CD14-positive monocyte (primary cell): ENCODE data around the gene GLT6D1. TPM values are rescaled to one million over a fixed set of nuclear protein-coding genes. Genes with fewer than 3 reads are reported as not detected.

Experiments
- DNase-seq, 3 donors: peaks; one replicate each; pipeline ENCODE4 v3.0.0-alpha.2; 2011 to 2022
- H2AFZ ChIP-seq: 2 replicates; pipeline ENCODE4 v1.6.0; 2012; ENCODE audit warnings: mild to moderate bottlenecking, low read depth, low read length, inconsistent platforms; ENCODE audit not compliant: insufficient read depth, poor library complexity, severe bottlenecking
- H3K27ac ChIP-seq, 2 donors: 1 replicate in 1 of 2; 2 replicates in 1 of 2; pipeline ENCODE4 v1.5.1; 2012 to 2013; ENCODE audit warnings: low read length in 2 of 2, control low read depth in 1 of 2, inconsistent platforms in 1 of 2, low read depth in 1 of 2, mild to moderate bottlenecking in 1 of 2
- H3K27me3 ChIP-seq, 2 donors: one replicate each; pipeline versions ENCODE4 v1.6.0 to v1.6.1; 2011 to 2013; ENCODE audit warnings: low read length in 2 of 2; ENCODE audit not compliant: control insufficient read depth in 2 of 2, insufficient read depth in 2 of 2
- H3K36me3 ChIP-seq, 2 donors: replicated peaks in 1 of 2; 1 replicate in 1 of 2; 2 replicates in 1 of 2; pipeline versions ENCODE4 v1.5.1 to v1.6.1; 2012 to 2013; ENCODE audit warnings: low read length in 2 of 2, control low read depth in 1 of 2, inconsistent platforms in 1 of 2, mild to moderate bottlenecking in 1 of 2; ENCODE audit not compliant: insufficient read depth in 2 of 2, control insufficient read depth in 1 of 2
- H3K4me1 ChIP-seq, 2 donors: 1 replicate in 1 of 2; 2 replicates in 1 of 2; pipeline versions ENCODE4 v1.5.1 to v1.6.1; 2012 to 2013; ENCODE audit warnings: low read length in 2 of 2, control low read depth in 1 of 2, inconsistent platforms in 1 of 2, mild to moderate bottlenecking in 1 of 2, moderate library complexity in 1 of 2; ENCODE audit not compliant: insufficient read depth in 2 of 2, control insufficient read depth in 1 of 2
- H3K4me2 ChIP-seq: replicated peaks from 2 replicates; pipeline ENCODE3; 2012; ENCODE audit warnings: low read length, moderate library complexity, mild to moderate bottlenecking; ENCODE audit not compliant: poor library complexity, severe bottlenecking; ENCODE audit errors: extremely low read depth
- H3K4me3 ChIP-seq, 3 experiments: fragments of 200-600 bp in 1 of 3; sonication (generic) in 1 of 3; replicated peaks in 1 of 3; 1 replicate in 2 of 3; 2 replicates in 1 of 3; pipeline ENCODE4 v1.5.1; 2011 to 2013; ENCODE audit warnings: low read length in 3 of 3, mild to moderate bottlenecking in 3 of 3, control low read depth in 2 of 3, low read depth in 2 of 3, inconsistent platforms in 1 of 3, moderate library complexity in 1 of 3
- H3K79me2 ChIP-seq: 2 replicates; pipeline ENCODE4 v1.6.0; 2012; ENCODE audit warnings: mild to moderate bottlenecking, control low read depth, inconsistent platforms, low read length, moderate library complexity; ENCODE audit not compliant: insufficient read depth
- H3K9ac ChIP-seq: 2 replicates; pipeline ENCODE4 v1.6.0; 2017; ENCODE audit warnings: low read length, mild to moderate bottlenecking; ENCODE audit not compliant: insufficient read depth, poor library complexity, severe bottlenecking
- H3K9me3 ChIP-seq, 2 donors: replicated peaks in 1 of 2; 1 replicate in 1 of 2; 2 replicates in 1 of 2; pipeline versions ENCODE4 v1.5.1 to v1.6.1; 2012 to 2013; ENCODE audit warnings: low read length in 2 of 2, control low read depth in 1 of 2; ENCODE audit not compliant: control insufficient read depth in 1 of 2, insufficient read depth in 1 of 2
- H4K20me1 ChIP-seq: 2 replicates; pipeline ENCODE4 v1.6.0; 2012; ENCODE audit warnings: mild to moderate bottlenecking, low read length, control low read depth, moderate library complexity; ENCODE audit not compliant: insufficient read depth
- H3K27ac Mint-ChIP-seq, 7 donors: one replicate each; pipeline ENCODE4 v1.8.0; 2020; ENCODE audit warnings: mild to moderate bottlenecking in 7 of 7, mixed read lengths in 7 of 7, moderate library complexity in 6 of 7, inconsistent platforms in 2 of 7
- H3K27me3 Mint-ChIP-seq, 3 donors: one replicate each; pipeline ENCODE4 v1.8.0; 2021 to 2022; ENCODE audit warnings: low read depth in 3 of 3, mild to moderate bottlenecking in 3 of 3, mixed read lengths in 3 of 3, moderate library complexity in 3 of 3, inconsistent platforms in 1 of 3
- H3K36me3 Mint-ChIP-seq, 2 donors: one replicate each; pipeline ENCODE4 v1.8.0; 2020; ENCODE audit warnings: mixed read lengths in 2 of 2, inconsistent platforms in 1 of 2, mild to moderate bottlenecking in 1 of 2
- H3K4me1 Mint-ChIP-seq: one replicate; pipeline ENCODE4 v1.8.0; 2020; ENCODE audit warnings: mild to moderate bottlenecking, mixed read lengths
- H3K4me3 Mint-ChIP-seq, 2 donors: one replicate each; pipeline ENCODE4 v1.8.0; 2020; ENCODE audit warnings: mild to moderate bottlenecking in 2 of 2, mixed read lengths in 2 of 2, moderate library complexity in 1 of 2
- H3K9me3 Mint-ChIP-seq, 7 donors: one replicate each; pipeline ENCODE4 v1.8.0; 2020 to 2022; ENCODE audit warnings: mixed read lengths in 7 of 7, mild to moderate bottlenecking in 6 of 7, moderate library complexity in 6 of 7, inconsistent platforms in 2 of 7
- CTCF ChIP-seq: fragments of 200-600 bp; IDR thresholded peaks from one replicate; pipeline ENCODE4 v1.8.0; 2022; ENCODE audit warnings: antibody characterized with exemption, mild to moderate bottlenecking
- WGBS: methylation state at CpG from one replicate; pipeline ENCODE4 v1.1.5; 2013; ENCODE audit warnings: missing lambda C conversion rate; ENCODE audit not compliant: insufficient coverage; 5-methylcytosine and 5-hydroxymethylcytosine counted together
- intact Hi-C, 2 donors: fragments of 100-400 bp; cut with micrococcal nuclease; formaldehyde crosslinking; loops; one replicate each; pipeline versions ENCODE4 v1.15.0 to v1.15.1; 2023
- polyA plus RNA-seq, 3 donors: library from polyadenylated mRNA; depleted of rRNA in 1 of 3; unstranded in 2 of 3; stranded (reverse) in 1 of 3; fragments of 300-500 nt in 2 of 3; fragments of >200 nt in 1 of 3; fragmentation: Illumina TruSeq in 2 of 3; gene quantifications; 1 replicate in 2 of 3; 2 replicates in 1 of 3; pipeline ENCODE4 v1.2.3, GENCODE V29; 2012 to 2021

Gene GLT6D1
- polyA plus RNA-seq, 3 donors, result not detected

- Mint-ChIP-seq H3K27ac (no peak overlapping the region), H3K27me3 (peaks cover 2 to 7% (median 3%) of the 10 kb centered on the region in 3 donors), H3K4me1 (no peaks in the 10 kb centered on the region), H3K4me3 (no peak overlapping the region), H3K36me3 (no peaks in the 10 kb centered on the region), H3K9me3 (peaks cover 0 to 3% (median 2%) of the 10 kb centered on the region in 7 donors)
- Histone ChIP-seq H3K9ac (no peak overlapping the region), H3K4me2 (no peak overlapping the region), H3K27ac (no peak overlapping the region), H3K4me1 (no peaks in the 10 kb centered on the region), H3K79me2 (no peaks in the 10 kb centered on the region), H3K36me3 (no peaks in the 10 kb centered on the region), H2AFZ (no peak overlapping the region), H3K4me3 (no peak overlapping the region), H3K27me3 (no peaks in the 10 kb centered on the region), H3K9me3 (no peaks in the 10 kb centered on the region), H4K20me1 (no peaks in the 10 kb centered on the region)
- DNase-seq, result no peak
- WGBS, result 90% methylated on average over 19 of the region's 22 CpGs
- TF ChIP-seq CTCF, result no peak
- intact Hi-C loops, result no loop called here
These were observed 47.6 kb downstream of the GLT6D1 start for GRCh38 chr9:135591506-135592330.

- WGBS, result 95% methylated on average over 13 of the region's 25 CpGs
- H3K36me3 ChIP-seq, result no peaks in the 10 kb centered on the region
- H3K4me1 ChIP-seq, result no peaks in the 10 kb centered on the region
- no peak overlapping the region for H3K4me2 ChIP-seq
- no peaks in the 10 kb centered on the region for H3K79me2 ChIP-seq
- no peak for TF ChIP-seq CTCF
- no peak overlapping the region for H2AFZ ChIP-seq
- H3K27ac ChIP-seq, result no peak overlapping the region
- no peak overlapping the region for H3K27ac Mint-ChIP-seq
- no peaks in the 10 kb centered on the region for H3K4me1 Mint-ChIP-seq
- peaks cover 0 to 3% (median 2%) of the 10 kb centered on the region in 3 donors for H3K27me3 Mint-ChIP-seq
- H3K36me3 Mint-ChIP-seq, result no peaks in the 10 kb centered on the region
- no peak for DNase-seq
- peaks cover 0 to 3% (median 0%) of the 10 kb centered on the region in 7 donors for H3K9me3 Mint-ChIP-seq
- no peak overlapping the region for H3K9ac ChIP-seq
- H3K4me3 Mint-ChIP-seq, result no peak overlapping the region
- H3K9me3 ChIP-seq, result no peaks in the 10 kb centered on the region
- intact Hi-C loops, result no loop called here
- H4K20me1 ChIP-seq, result no peaks in the 10 kb centered on the region
- H3K4me3 ChIP-seq, result no peak overlapping the region
- H3K27me3 ChIP-seq, result no peaks in the 10 kb centered on the region
These were observed 48.8 kb downstream of the GLT6D1 start for GRCh38 chr9:135590486-135591079.
